Stimulated activated CD4-positive, alpha-beta T cell treated with anti-CD3 and anti-CD28 coated beads, TNF-alpha, amount 100 ng/mL, for 48 hours (primary cell): Measurements from ENCODE around the gene FERD3L.
"Not testable (repeated sequence)": the region's sequence is repeated elsewhere in the genome, so short reads cannot be mapped to it uniquely, and the experiment has no call there.

Experiments used
- DNase-seq, 3 donors: peaks; one replicate each; pipeline ENCODE4 v3.0.0-alpha.2; 2020; ENCODE audit warnings: low read depth in 3 of 3

The FERD3L gene

GRCh38 chr7:19144661-19145433 lies at the start of gene FERD3L:
Gene FERD3L (minus strand): TSS chr7:19145421. CDS start chr7:19145362, 59 bp downstream.
- no peak for DNase-seq

- not testable (repeated sequence) for DNase-seq
Measured at GRCh38 chr7:19194417-19194816, 49.2 kb upstream of the FERD3L start.

GRCh38 chr7:19181634-19182033 lies 36.4 kb upstream of the FERD3L start:
- DNase-seq = no peak

- no peak for DNase-seq
Measured at GRCh38 chr7:19178595-19178994, 33.4 kb upstream of the FERD3L start.

- no peak for DNase-seq
Measured at GRCh38 chr7:19177269-19177668, 32.0 kb upstream of the FERD3L start.

- DNase-seq = no peak
Measured at GRCh38 chr7:19175241-19175640, 30.0 kb upstream of the FERD3L start.

GRCh38 chr7:19161671-19162070 lies 16.4 kb upstream of the FERD3L start:
- no peak for DNase-seq

- DNase-seq = no peak
Measured at GRCh38 chr7:19146699-19147098, 1.5 kb upstream of the FERD3L start.

GRCh38 chr7:19145434-19146115 lies 354 bp upstream of the FERD3L start:
- no peak for DNase-seq

GRCh38 chr7:19143881-19144574 lies 1.2 kb downstream of the FERD3L start:
- DNase-seq = no peak

- no peak for DNase-seq
Measured at GRCh38 chr7:19139706-19140327, 5.4 kb downstream of the FERD3L start.

- DNase-seq = no peak
Measured at GRCh38 chr7:19133886-19134285, 11.3 kb downstream of the FERD3L start.

- no peak for DNase-seq
Measured at GRCh38 chr7:19133390-19133789, 11.8 kb downstream of the FERD3L start.

GRCh38 chr7:19128856-19129255 lies 16.4 kb downstream of the FERD3L start:
- no peak for DNase-seq

- no peak for DNase-seq
Measured at GRCh38 chr7:19121977-19122588, 23.1 kb downstream of the FERD3L start.

- no peak for DNase-seq
Measured at GRCh38 chr7:19119870-19120486, 25.2 kb downstream of the FERD3L start.

- no peak for DNase-seq
Measured at GRCh38 chr7:19119372-19119771, 25.8 kb downstream of the FERD3L start.

- DNase-seq = no peak
Measured at GRCh38 chr7:19118636-19119371, 26.4 kb downstream of the FERD3L start.

GRCh38 chr7:19117870-19118608 lies 27.2 kb downstream of the FERD3L start:
- DNase-seq = no peak
